GM19351 (cell line): Measurements from ENCODE around the gene FAM83C.
"Not testable (repeated sequence)": the region's sequence is repeated elsewhere in the genome, so short reads cannot be mapped to it uniquely, and the experiment has no call there.

Source experiments
- ATAC-seq: cut with Tn5 transposase; IDR thresholded peaks from one replicate; pipeline ENCODE4 v1.9.1; 2021; ENCODE audit warnings: mild to moderate bottlenecking, moderate library complexity; ENCODE audit not compliant: unreplicated experiment

The FAM83C gene

DNA sequence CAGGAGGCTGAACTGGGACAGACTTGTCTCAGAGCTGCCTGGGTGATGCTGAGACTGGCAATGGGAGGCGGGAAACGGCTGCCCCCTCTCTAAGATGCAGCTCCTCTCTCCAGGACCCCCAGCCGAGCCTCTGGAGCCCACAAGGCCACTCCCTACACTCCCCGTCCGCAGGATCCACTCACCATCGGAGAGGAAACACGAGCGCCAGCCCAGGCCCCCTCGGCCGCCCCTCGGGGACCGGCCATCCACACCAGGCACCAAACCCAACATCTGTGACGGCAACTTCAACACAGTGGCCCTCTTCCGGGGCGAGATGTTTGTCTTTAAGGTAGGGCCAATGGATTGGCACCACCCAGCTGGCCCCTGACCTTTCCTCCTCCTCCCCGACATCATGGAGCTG is 25.1 kb downstream of the FAM83C start:
- no peak for ATAC-seq

DNA sequence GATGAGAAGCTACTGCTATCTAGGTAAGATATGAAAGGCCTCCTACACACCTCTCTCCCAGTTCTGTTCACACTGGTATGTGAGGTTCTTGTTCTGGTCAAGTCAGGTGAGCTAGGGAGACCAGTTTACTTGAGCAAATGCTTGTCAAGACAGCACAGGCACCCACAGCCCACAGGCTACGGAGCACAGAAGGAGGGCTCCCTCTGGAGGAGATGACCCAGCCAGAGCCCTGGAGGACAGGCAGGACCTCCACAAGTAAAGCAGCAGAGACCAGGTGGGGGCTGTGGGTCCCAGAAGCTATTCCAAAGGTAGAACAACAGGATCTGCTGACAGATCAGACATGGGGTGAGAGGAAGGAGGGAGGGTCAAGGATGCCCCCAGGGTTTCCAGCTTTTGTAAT is 27.5 kb downstream of the FAM83C start:
- no peak for ATAC-seq

DNA sequence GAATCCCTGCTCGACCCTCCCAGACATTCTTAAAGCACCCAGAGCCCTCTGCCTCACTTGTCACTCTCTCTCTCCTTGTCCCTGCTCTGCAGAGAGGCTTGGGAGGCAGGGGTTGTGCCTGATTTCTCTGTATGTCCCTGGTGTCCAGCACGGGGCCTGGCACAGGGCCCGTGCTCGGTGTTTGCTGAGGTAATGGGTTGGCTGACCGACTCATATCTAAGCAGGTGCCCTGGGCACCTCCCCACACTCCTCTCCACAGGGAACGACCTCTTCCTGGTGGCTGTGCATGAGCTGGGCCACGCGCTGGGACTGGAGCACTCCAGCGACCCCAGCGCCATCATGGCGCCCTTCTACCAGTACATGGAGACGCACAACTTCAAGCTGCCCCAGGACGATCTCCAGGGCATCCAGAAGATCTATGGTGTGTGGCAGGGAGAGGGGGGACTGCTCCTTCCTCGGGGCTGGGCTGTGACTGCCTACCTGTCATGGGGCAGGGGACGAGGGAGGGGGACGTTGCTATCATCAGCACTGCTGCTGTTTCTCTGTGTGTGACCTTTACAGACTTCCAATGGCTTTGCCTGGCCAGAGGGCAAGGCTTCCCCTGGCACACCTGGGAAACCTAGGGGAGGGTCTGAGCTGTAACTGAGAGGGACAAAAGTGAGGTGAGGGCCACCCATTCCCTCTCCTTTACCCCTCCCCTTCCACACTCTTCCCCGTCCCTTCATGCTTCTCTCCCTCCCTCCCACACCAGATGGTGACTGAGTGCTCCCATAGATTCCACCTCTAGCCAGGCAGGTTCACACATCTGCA is 28.5 kb downstream of the FAM83C start:
- no peak for ATAC-seq

DNA sequence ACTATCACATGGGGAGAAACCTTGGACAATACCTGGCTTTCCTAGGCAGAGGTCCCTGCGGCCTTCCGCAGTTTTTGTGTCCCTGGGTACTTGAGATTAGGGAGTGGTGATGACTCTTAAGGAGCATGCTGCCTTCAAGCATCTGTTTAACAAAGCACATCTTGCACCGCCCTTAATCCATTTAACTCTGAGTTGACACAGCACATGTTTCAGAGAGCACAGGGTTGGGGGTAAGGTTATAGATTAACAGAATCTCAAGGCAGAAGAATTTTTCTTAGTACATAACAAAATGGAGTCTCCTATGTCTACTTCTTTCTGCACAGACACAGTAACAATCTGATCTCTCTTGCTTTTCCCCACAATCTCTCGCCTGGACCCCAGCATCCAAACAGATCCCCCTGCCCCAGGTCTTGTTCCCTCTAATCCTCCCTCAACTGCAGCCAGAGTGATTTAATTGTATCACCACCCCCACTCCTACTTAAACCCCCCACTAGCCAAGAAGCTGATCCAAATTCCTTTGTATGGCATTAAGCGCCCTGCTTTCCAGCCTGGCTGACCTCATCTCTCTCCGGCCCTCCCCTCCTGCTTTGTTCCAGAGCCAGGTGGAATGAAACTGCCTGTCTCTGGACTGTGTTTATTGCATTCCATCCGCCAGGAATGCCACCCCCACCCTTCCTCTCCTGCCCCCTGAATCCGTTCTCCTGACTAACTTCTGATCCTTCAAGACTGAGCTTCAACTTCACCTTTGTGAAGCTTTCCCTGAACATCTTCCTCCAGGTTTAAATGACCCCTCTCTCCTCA is 29.3 kb downstream of the FAM83C start:
- not testable (repeated sequence) for ATAC-seq

DNA sequence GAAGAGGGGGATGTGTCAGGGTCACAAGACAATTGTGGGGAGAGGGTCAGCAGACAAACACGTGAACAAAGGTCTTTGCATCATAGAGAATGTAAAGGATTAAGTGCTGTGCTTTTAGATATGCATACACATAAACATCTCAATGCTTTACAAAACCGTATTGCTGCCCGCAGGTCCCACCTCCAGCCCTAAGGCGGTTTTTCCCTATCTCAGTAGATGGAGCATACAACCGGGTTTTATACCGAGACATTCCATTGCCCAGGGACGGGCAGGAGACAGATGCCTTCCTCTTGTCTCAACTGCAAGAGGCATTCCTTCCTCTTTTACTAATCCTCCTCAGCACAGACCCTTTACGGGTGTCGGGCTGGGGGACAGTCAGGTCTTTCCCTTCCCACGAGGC is 29.9 kb downstream of the FAM83C start:
- not testable (repeated sequence) for ATAC-seq

DNA sequence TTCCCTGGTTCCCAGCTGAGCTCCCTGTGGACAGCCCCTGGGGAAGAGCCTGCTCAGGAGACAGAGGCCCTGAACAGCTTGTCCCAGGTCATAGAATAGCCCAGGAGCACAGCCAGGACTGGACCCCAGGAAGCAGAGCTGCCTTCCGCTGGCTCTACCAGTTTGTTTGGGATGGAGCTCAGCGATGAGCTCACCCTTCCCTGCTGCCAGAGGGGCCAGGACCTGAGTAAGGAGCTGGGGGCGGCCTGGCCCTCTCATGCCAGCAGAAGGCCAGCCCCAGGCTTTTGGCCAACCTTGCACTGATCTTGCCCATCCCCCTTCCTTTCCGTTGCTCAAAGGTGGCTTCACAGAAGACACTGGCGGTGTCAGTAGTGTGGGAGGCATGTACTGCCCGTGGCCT is 31.8 kb downstream of the FAM83C start:
- ATAC-seq = no peak

DNA sequence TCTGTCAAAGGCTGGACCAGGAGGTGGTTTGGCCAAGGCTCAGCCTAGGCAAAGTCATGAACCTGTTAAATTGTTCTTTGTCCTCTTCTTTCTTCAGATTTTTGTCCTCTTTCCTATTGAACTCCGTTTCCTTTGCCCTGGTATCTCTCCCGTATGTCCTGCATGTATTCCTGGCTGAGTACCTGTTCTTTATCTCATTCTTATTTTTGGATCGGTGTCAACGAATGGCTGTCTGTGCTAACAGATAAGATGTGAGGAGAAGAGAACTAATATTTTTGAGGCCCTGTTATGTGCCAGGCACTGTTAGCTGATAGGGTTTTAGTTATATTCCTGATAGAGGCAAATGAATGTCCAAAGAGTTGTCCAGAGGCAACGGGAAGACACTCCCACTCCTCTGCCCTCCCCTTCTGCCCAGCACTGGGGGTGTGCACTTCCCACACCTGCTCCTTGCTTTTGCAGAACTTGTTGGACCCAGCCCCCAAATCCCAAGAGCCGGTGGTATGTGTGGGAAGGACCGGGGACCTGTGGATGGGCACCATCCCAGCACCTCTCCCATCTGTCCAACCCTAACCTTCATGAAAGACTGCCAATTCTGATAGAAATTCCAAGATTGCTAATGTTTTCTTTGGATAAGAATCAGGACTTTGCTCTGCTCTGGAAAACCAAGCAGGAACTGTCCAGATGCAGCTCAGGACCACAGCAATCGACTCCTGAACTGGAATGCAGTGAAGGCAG is 34.9 kb downstream of the FAM83C start:
- no peak for ATAC-seq

DNA sequence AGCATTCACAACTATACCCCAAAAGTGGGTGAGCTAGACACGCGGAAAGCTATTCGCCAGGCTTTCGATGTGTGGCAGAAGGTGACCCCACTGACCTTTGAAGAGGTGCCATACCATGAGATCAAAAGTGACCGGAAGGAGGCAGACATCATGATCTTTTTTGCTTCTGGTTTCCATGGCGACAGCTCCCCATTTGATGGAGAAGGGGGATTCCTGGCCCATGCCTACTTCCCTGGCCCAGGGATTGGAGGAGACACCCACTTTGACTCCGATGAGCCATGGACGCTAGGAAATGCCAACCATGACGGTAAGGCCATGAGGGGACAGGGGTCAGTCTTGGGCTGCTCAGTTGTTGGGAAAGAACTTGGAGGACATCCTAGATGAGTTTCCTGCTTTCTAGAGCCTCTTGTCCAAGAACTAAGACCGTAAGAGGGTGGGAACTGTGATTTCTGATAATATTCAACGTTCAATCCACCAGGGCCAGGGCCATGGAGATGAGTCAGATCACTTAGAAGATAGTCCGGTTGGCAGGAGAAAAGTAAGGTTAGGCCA is 37.7 kb downstream of the FAM83C start:
- ATAC-seq = no peak

DNA sequence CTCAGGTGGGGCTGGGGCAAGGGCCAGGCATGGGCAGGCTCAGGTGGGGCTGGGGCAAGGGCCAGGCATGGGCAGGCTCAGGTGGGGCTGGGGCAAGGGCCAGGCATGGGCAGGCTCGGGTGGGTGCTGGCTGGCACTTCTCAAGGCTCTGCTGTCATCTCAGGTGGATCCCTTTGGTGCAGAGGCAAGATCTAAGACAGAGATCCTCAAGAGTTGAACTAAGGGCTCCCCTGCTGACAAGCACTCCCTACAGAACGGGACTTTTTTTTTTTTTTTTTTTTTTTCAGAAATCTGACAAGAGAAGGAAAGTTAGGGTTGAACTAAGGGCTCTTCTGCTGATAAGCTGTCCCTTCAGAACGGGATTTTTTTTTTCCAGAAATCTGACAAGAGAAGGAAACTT is 39.2 kb downstream of the FAM83C start:
- ATAC-seq = no peak

DNA sequence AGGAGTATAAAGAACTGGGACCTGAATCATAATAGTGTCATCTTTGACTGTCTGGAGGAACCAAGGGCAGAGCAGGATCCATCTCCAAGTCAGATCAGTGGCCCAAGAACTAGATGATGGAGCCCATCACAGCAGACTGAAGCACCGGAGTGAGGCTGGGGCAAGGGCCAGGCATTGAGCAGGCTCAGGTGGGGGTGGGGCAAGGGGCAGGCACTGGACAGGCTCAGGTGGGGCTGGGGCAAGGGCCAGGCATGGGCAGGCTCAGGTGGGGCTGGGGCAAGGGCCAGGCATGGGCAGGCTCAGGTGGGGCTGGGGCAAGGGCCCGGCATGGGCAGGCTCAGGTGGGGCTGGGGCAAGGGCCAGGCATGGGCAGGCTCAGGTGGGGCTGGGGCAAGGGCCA is 39.6 kb downstream of the FAM83C start:
- not testable (repeated sequence) for ATAC-seq

DNA sequence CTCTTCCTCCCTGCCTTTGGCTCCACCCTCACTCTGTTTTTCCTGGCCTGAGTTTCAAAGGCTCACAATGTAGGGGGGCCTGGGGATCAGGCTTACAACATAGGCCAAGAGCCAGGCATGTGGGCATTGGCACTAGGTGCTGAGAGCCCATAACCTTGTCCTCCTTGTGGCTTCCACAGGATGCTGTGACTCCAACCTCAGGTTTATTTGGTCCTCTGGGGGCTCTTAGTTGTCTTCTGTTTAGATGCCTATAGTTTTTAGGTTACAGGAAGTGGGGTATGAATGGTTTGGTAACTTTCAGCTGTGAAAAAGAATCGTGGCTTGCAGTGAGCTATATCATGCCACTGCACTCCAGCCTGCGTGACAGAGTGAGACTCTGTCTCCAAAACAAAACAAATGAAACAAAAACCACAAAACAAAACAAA is 40.2 kb downstream of the FAM83C start:
- peak; percentile 60 for ATAC-seq

DNA sequence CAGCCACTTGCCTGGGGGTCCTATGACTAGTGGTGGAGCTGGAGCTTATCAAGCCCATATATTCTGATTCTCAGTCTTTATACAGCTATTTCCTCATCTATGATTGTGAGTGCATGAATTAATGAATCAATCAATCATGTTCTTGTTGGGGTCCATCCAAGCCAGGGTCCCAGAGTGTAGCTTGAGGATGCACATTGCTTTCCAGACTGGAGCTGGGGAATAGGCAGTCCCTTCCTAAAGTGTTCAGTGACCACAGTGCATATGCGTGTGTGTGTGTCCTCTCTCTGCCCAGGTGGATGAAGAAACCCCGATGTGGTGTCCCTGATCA is 40.6 kb downstream of the FAM83C start:
- ATAC-seq = no peak

DNA sequence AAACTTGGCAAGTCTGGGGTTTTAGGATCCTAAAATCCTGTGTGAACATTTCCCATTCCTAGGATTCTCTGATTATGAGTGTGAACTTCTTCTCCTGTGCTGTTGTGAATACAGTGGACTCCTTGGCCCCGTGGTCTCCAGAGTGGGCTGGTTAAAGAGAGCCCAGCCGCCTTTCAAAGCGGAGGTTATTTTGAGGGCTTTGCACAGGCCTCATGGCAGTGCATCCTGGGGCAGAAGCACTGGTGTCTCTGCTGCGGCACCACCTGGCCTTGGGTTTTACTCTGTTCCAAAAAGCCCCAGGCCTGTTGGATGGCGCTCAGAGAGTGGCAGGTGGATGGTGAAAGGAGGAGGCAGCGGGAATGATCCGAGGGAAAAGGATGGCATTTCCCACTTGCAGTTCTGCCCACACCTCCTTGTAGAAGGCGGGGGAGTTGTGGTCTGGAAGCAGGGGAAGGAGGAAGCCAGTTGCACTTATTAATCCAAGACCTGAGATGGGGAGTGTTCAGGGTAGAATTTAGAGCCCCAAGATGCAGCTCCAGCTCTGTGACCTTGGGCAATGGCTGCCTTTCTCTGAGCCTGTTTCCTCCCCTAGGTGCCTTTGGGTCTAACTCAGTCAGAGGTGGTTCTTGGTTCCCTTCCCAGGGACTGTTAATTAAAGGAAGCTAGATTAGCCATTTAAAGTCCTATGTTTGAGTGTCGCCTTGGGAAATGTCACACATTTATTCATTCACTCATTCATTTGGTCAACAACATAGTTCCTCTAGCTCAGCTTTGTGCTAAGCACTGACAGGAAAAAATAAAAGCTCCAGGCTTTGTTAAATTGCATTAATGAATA is 43.4 kb downstream of the FAM83C start:
- ATAC-seq = no peak

DNA sequence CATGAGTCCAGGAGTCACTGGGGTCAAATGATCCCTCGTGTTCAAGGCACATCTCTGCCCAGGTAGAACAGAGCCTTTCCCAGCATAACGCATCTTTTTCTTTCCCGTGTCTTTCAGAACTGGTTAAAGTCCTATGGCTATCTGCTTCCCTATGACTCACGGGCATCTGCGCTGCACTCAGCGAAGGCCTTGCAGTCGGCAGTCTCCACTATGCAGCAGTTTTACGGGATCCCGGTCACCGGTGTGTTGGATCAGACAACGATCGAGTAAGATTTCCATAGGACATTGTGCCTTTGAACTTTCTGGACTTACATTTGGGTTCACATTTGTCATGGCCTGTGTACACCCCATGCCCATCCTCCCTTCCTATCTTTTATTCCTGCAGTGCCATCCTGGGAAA is 45.5 kb downstream of the FAM83C start:
- ATAC-seq = no peak

DNA sequence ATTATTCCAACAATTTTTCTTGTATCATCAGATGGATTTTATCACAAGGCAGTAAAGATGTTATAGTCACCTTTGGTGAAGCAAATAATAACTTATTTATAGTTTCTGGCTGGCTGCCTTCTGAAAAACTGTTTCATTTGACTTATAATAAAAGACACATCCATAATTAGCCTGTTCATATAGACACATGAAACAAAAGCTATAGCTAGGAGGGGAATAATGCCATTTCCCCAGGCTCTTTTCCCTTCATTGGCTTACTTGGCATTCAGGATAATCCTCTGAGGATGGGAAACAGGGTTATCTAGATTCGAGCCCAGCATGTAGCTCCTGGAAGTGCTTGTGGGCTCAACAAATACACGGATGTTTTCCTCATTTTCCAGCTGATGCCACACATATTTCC is 48.2 kb downstream of the FAM83C start:
- no peak for ATAC-seq

DNA sequence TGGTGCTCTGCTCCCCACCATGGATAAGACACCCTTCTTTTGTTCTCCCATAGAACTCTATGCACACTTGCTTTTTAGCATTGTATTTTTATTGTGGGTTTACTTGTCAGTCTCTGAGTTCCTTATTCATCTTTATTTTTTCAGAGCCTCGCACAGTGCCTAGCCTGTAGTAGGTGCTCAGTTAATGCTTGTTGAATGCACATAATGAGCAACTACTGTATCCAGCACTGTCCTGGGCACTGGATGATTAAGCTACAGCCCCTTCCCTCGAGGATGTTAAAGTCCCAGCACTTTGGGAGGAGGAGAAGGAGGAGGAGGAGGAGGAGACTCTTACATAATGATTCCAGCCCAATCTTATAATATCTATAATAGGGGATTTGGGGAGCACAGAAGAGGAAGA is 48.9 kb downstream of the FAM83C start:
- ATAC-seq = no peak

DNA sequence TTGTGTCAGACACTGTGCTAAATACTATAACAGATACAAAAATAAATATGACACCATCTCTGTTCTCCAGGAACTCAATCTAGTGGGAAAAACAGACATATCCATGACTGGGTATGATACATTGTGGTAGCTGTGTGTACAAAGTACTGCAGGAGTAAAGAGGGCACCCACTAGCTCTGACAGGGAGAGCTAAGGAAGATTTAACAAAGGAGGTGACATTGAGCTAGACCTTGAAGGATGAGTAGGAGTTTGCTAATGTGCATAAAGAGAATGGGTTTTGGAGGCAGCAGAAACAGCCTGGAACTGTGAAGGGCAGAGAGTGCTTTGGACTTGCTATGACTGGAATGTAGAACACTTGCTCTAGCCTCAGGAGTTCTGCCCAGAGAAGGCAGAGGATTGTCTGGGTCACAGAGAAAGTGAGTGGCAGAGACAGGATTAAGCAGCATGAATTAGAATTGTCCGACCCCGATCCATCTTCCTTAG is 51.4 kb downstream of the FAM83C start:
- no peak for ATAC-seq

DNA sequence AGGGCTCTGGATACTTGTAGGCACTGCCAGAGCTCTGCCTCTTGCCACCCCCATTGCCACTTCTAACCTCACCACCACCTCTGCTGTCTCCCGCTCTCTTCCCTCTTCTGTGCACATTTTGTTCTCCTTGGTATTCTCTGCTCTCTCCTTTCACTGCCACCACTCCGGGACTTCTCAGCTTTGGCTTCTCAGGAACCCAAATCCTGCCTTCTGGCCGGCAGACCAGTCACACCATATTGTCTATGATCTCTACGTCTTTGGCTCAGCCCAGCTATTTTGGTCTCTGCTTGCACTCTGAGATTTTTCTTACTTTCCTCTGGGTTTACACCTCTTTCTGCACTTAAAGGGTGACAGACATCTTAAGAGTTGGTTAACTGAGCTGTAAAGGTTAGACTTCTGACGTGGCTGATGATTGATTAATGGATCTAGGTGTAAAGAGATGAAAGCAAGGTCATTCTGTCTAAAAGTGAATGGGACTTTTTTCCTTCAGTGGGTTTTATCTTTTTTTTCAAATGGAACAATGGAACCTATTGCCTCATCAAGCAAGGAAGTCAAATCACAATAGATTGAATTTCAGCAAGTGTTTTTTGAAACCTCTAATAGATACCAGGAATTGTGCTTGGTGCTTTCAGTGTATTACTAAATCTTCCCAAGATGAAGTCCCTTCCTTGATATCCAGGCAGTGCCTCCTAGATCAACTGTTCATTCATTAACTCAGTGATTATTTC is 52.0 kb downstream of the FAM83C start:
- no peak for ATAC-seq

DNA sequence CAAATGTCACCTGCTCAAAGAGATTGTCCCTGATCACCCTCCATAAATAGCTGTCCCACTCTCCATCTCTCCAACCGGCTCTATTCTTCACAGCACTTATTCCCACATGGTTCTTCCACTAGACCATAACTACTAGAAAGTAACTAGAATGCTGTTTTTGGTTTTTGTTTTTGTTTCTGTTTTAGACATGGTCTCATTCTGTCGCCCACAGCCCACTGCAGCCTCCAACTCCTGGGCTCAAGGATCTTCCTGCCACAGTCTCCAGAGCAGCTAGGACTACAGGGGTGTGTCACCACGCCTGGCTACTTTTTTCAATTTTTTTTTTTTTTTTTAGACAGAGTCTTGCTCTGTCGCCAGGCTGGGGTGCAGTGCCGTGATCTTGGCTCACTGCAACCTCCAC is 53.5 kb downstream of the FAM83C start:
- ATAC-seq = no peak

DNA sequence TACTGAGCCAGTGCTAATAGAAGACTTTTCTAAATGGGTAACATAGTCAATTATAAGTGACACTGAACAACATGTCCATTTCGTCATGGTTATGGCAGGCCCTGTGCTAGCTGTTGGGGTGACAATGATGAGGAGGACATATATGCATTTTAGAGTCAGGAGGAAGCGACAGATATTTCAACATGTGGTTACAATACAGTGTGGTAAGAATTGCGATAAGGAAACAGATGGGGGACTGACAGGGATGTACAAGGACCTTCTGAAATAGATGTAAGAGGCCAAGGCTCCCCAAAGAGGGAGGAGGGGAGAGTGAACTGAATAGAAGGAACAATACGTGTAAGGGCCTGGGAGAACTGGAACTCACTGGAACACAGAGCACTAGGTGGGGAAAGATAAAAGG is 54.1 kb downstream of the FAM83C start:
- ATAC-seq = no peak
